Measurements from ENCODE around the gene STAM. TPM values are rescaled to one million over a fixed set of nuclear protein-coding genes. Genes with fewer than 3 reads are reported as not detected.
"Not testable (repeated sequence)": the region's sequence is repeated elsewhere in the genome, so short reads cannot be mapped to it uniquely, and the experiment has no call there.

The STAM gene
- 37.1 and 48.5 TPM in 2 replicates for total RNA-seq (2014; rRNA removed; shearing (Covaris generic))

GRCh38 chr10:17643755-17644484, at the start of gene STAM:
Gene STAM (plus strand): TSS chr10:17644151. CDS start chr10:17644340, 189 bp downstream.
- peak; percentile 94 for DNase-seq (ENCODE audit: low read depth)

- DNase-seq (ENCODE audit: low read depth), result no peak
Observed at GRCh38 chr10:17597386-17597785, 46.6 kb upstream of the STAM start.

- DNase-seq (ENCODE audit: low read depth), result peak; percentile 38
Observed at GRCh38 chr10:17599089-17599488, 44.9 kb upstream of the STAM start.

GRCh38 chr10:17605936-17606335, 38.0 kb upstream of the STAM start:
- no peak for DNase-seq (ENCODE audit: low read depth)

GRCh38 chr10:17606547-17607040, 37.4 kb upstream of the STAM start:
- no peak for DNase-seq (ENCODE audit: low read depth)

GRCh38 chr10:17607060-17607459, 36.9 kb upstream of the STAM start:
- DNase-seq (ENCODE audit: low read depth), result no peak

- DNase-seq (ENCODE audit: low read depth), result peak; percentile 64
Observed at GRCh38 chr10:17607603-17608332, 36.2 kb upstream of the STAM start.

GRCh38 chr10:17609523-17610079, 34.4 kb upstream of the STAM start:
- no peak for DNase-seq (ENCODE audit: low read depth)

- peak; percentile 84 for DNase-seq (ENCODE audit: low read depth)
Observed at GRCh38 chr10:17616403-17617030, 27.4 kb upstream of the STAM start.

- peak; percentile 84 for DNase-seq (ENCODE audit: low read depth)
Observed at GRCh38 chr10:17617031-17617911, 26.7 kb upstream of the STAM start, which contains the start of gene HACD1. Gene HACD1 (minus strand): TSS chr10:17617374. CDS start chr10:17617339, 35 bp downstream.

GRCh38 chr10:17622061-17622460, 21.9 kb upstream of the STAM start:
- DNase-seq (ENCODE audit: low read depth), result no peak

- DNase-seq (ENCODE audit: low read depth), result no peak
Observed at GRCh38 chr10:17624996-17625395, 19.0 kb upstream of the STAM start.

- DNase-seq (ENCODE audit: low read depth), result no peak
Observed at GRCh38 chr10:17626656-17627055, 17.3 kb upstream of the STAM start.

- DNase-seq (ENCODE audit: low read depth), result not testable (repeated sequence)
Observed at GRCh38 chr10:17632590-17632989, 11.4 kb upstream of the STAM start.

GRCh38 chr10:17633353-17633752, 10.6 kb upstream of the STAM start:
- no peak for DNase-seq (ENCODE audit: low read depth)

- DNase-seq (ENCODE audit: low read depth), result no peak
Observed at GRCh38 chr10:17637869-17638268, 6.1 kb upstream of the STAM start.

GRCh38 chr10:17640331-17640816, 3.6 kb upstream of the STAM start:
- no peak for DNase-seq (ENCODE audit: low read depth)

- DNase-seq (ENCODE audit: low read depth), result peak; percentile 93
Observed at GRCh38 chr10:17643339-17643754, 604 bp upstream of the STAM start.

GRCh38 chr10:17644485-17644943, 563 bp downstream of the STAM start:
- DNase-seq (ENCODE audit: low read depth), result peak; percentile 49

GRCh38 chr10:17645621-17646345, 1.8 kb downstream of the STAM start:
- no peak for DNase-seq (ENCODE audit: low read depth)
